ENCODE measurements around the gene RFK.
"Not testable (repeated sequence)": the region's sequence is repeated elsewhere in the genome, so short reads cannot be mapped to it uniquely, and the experiment has no call there.

RFK gene

GRCh38 chr9:76394195-76394959 lies at the start of gene RFK:
RFK (minus strand) TSS chr9:76394426; CDS start chr9:76394171, 255 bp downstream.
- DNase-seq = peak; percentile 86
- in situ Hi-C loops (cut with HindIII; ENCODE audit: low pct_ligation_motif_present, low pct_unique_long_range_greater_than_20kb, low sequenced_read_pairs) = no loop called here

GRCh38 chr9:76443887-76444286 lies 49.7 kb upstream of the RFK start:
- DNase-seq = no peak
- in situ Hi-C loops (cut with HindIII; ENCODE audit: low pct_ligation_motif_present, low pct_unique_long_range_greater_than_20kb, low sequenced_read_pairs) = no loop called here

- in situ Hi-C loops (cut with HindIII; ENCODE audit: low pct_ligation_motif_present, low pct_unique_long_range_greater_than_20kb, low sequenced_read_pairs) = no loop called here
- DNase-seq = no peak
Observed at GRCh38 chr9:76441551-76442322, 47.5 kb upstream of the RFK start.

GRCh38 chr9:76438841-76439588 lies 44.8 kb upstream of the RFK start:
- in situ Hi-C loops (cut with HindIII; ENCODE audit: low pct_ligation_motif_present, low pct_unique_long_range_greater_than_20kb, low sequenced_read_pairs) = no loop called here
- DNase-seq = no peak

GRCh38 chr9:76437017-76437699 lies 42.9 kb upstream of the RFK start:
- in situ Hi-C loops (cut with HindIII; ENCODE audit: low pct_ligation_motif_present, low pct_unique_long_range_greater_than_20kb, low sequenced_read_pairs); DNase-seq: not testable (repeated sequence)

GRCh38 chr9:76434897-76435296 lies 40.7 kb upstream of the RFK start:
- DNase-seq; in situ Hi-C loops (cut with HindIII; ENCODE audit: low pct_ligation_motif_present, low pct_unique_long_range_greater_than_20kb, low sequenced_read_pairs): not testable (repeated sequence)

- in situ Hi-C loops (cut with HindIII; ENCODE audit: low pct_ligation_motif_present, low pct_unique_long_range_greater_than_20kb, low sequenced_read_pairs) = no loop called here
- peak; percentile 32 for DNase-seq
Observed at GRCh38 chr9:76433836-76434235, 39.6 kb upstream of the RFK start.

- in situ Hi-C loops (cut with HindIII; ENCODE audit: low pct_ligation_motif_present, low pct_unique_long_range_greater_than_20kb, low sequenced_read_pairs) = no loop called here
- no peak for DNase-seq
Observed at GRCh38 chr9:76433406-76433805, 39.2 kb upstream of the RFK start.

GRCh38 chr9:76431601-76432000 lies 37.4 kb upstream of the RFK start:
- no peak for DNase-seq
- in situ Hi-C loops (cut with HindIII; ENCODE audit: low pct_ligation_motif_present, low pct_unique_long_range_greater_than_20kb, low sequenced_read_pairs) = no loop called here

GRCh38 chr9:76426807-76427419 lies 32.7 kb upstream of the RFK start:
- no peak for DNase-seq
- in situ Hi-C loops (cut with HindIII; ENCODE audit: low pct_ligation_motif_present, low pct_unique_long_range_greater_than_20kb, low sequenced_read_pairs) = no loop called here

- in situ Hi-C loops (cut with HindIII; ENCODE audit: low pct_ligation_motif_present, low pct_unique_long_range_greater_than_20kb, low sequenced_read_pairs) = no loop called here
- DNase-seq = no peak
Observed at GRCh38 chr9:76425677-76426453, 31.6 kb upstream of the RFK start.

GRCh38 chr9:76424491-76424890 lies 30.3 kb upstream of the RFK start:
- in situ Hi-C loops (cut with HindIII; ENCODE audit: low pct_ligation_motif_present, low pct_unique_long_range_greater_than_20kb, low sequenced_read_pairs) = no loop called here
- DNase-seq = no peak

- DNase-seq = no peak
- in situ Hi-C loops (cut with HindIII; ENCODE audit: low pct_ligation_motif_present, low pct_unique_long_range_greater_than_20kb, low sequenced_read_pairs) = no loop called here
Observed at GRCh38 chr9:76423216-76424177, 29.3 kb upstream of the RFK start.

GRCh38 chr9:76419782-76420380 lies 25.7 kb upstream of the RFK start:
- in situ Hi-C loops (cut with HindIII; ENCODE audit: low pct_ligation_motif_present, low pct_unique_long_range_greater_than_20kb, low sequenced_read_pairs) = no loop called here
- DNase-seq = peak; percentile 34

- in situ Hi-C loops (cut with HindIII; ENCODE audit: low pct_ligation_motif_present, low pct_unique_long_range_greater_than_20kb, low sequenced_read_pairs) = no loop called here
- DNase-seq = no peak
Observed at GRCh38 chr9:76417394-76417793, 23.2 kb upstream of the RFK start.

GRCh38 chr9:76415731-76416130 lies 21.5 kb upstream of the RFK start:
- no peak for DNase-seq
- in situ Hi-C loops (cut with HindIII; ENCODE audit: low pct_ligation_motif_present, low pct_unique_long_range_greater_than_20kb, low sequenced_read_pairs) = no loop called here
